Activated gamma-delta T cell treated with anti-CD3 and anti-CD28 coated beads, Interleukin-2, amount 50 U/mL, for 16 hours (primary cell): ENCODE results near the gene SUMO4.

Experiments used
- DNase-seq: peaks from one replicate; pipeline ENCODE4 v3.0.0-alpha.2; 2020; ENCODE audit warnings: low read depth

Gene SUMO4

GRCh38 chr6:149400050-149400449, at the start of gene SUMO4:
Gene SUMO4 (plus strand): TSS chr6:149400262. CDS start chr6:149400392, 130 bp downstream.
- DNase-seq = no peak

DNA sequence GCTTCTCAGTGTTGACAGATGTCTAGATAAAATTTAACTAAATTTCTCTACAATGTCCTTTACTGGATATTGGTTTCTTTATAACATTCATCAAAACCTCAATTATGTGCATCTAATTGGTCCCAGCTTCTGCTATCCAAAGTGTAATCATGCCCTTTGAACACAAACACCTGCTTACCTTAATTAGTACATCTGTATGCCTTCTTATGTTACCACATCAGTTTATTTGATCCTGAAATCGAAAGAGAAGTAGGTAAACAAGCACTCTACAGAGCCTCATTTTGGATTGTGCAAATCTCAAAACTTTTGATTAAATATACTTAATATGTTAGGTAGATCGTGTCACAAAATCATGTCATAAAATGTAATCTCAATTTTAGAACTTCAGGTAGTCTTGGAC, 46.1 kb upstream of the SUMO4 start:
- DNase-seq = no peak

DNA sequence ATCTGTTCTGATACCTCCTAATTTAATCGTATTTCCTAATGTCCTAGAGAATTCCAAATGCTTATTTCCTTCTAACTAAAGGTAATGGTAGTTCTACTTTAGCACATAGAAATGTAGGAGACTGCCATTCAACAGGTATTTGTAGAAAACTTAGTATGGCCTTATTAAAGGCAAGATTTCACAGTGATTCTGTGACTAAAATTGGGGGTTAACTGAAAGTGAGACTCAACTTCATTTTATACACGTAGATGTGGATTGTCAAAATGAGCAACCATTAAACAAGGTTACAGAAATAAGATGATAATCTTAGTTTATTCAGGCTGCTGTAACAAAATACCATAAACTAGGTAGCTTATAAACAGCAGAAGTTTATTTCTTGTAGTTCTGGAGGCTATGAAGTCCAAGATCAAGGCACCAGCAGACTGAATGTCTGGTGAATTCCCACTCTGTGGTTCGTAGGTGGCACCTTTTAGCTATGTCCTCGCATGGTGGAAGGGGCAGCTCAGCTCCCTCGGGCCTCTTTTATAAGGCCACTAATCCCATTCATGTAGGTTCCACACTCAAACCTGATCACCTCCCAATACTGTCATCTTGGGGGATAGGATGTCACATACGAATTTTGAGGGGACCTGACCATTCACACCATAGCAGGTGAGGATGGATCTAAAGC, 43.8 kb upstream of the SUMO4 start:
- no peak for DNase-seq

GRCh38 chr6:149357726-149358538, 42.1 kb upstream of the SUMO4 start:
- DNase-seq = no peak

GRCh38 chr6:149359440-149359839, 40.6 kb upstream of the SUMO4 start:
- DNase-seq = no peak

DNA sequence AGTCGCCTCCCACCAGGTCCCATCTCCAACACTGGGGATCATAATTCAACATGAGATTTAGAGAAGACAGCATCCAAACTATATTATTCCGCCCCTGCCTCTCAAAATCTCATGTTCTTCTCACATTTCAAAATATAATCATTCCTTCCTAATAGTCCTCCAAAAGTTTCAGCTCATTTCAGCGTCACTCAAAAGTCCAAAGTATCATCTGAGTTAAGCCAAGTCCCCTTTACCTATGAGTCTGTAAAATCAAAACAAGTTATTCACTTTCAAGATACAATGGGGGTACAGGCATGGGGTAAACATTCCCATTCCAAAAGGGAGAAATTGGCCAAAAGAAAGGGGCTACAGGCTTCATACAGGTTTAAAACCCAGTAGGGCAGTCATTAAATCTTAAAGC, 39.5 kb upstream of the SUMO4 start:
- no peak for DNase-seq

DNA sequence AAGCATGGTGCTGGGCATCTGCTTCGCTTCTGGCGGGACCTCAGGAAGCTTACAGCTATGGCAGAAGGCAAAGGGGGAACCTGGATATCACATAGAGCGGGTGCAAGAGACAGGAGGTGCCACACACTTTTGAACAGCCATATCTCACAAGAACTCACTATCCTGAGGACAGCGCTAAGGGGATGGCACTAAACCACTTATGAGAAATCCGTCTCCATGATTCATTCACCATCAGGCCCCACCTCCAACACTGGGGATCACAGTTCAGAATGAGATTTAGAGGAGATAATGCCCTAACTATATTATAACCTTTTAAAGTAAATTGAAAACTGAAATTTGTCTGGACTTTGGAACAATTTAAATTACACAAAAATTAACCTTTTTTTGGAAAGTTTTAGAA, 37.8 kb upstream of the SUMO4 start:
- no peak for DNase-seq

DNA sequence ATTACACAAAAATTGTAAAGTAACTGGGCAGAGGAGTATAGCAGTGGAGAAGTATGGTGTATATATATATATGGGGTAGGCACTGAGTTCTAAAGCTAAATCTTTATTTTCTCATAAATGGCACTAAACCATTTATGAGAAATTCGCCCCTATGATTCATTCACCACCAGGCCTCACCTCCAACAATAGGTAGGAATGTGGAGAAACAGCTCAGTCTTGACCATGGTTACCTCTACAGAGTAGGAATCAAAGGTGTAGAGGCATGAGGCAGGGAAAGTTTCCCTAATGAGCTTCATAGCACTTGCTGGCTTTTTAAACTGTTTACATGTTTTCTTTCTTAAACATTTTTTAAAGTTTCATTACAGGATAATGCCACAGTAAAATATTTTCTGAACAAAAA, 36.9 kb upstream of the SUMO4 start:
- DNase-seq = no peak

DNA sequence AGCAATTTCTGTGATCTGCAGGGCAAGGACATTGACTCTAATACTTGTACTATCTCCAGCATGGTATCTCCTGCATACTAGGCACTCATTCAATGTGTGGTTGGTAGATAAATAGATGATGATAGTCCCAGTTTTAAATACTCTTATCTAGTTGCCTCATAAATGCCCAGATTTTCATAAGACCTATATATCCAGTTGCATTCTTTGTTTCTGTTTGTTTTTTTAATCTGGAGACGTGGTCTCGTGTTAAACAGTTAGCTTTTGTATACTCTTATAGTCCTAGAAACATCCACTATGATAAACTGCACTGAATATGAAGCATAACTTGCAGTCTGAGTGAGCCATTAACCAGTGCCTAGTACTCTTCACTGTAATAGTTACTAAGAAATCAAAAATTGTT, 35.5 kb upstream of the SUMO4 start:
- no peak for DNase-seq

- no peak for DNase-seq
Measured at GRCh38 chr6:149365197-149365596, 34.9 kb upstream of the SUMO4 start.

DNA sequence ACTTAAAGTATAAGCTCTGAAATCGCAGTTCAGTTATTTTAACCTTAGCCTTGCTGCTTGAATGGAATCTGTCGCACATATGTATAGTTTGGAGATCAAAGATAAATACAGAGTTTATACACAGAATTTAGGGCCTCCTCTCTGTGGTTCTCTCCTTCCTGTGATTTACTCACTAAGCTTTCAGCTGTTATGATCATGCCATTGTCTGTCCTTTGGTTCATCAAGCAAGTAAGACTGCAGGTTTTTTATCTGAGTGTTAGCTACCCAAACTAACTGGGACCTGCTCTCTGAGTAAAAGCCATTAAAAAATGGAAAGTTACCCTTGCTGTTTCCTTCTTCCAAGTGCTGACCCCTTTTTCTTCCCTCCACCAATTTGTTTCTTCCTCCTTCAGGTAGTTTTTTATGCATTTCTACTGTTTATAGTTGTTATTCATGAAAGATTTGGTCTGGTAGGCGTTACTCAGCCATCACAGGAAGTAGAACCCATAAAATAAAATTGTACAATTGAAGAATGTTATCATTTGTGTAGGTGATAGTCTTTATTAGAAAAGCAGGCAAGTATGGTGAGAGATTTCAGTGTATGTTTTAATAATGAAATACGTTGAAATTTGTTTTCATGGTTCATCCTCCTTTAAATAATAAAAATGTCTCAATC, 33.7 kb upstream of the SUMO4 start:
- no peak for DNase-seq

GRCh38 chr6:149368065-149368464, 32.0 kb upstream of the SUMO4 start:
- DNase-seq = no peak

DNA sequence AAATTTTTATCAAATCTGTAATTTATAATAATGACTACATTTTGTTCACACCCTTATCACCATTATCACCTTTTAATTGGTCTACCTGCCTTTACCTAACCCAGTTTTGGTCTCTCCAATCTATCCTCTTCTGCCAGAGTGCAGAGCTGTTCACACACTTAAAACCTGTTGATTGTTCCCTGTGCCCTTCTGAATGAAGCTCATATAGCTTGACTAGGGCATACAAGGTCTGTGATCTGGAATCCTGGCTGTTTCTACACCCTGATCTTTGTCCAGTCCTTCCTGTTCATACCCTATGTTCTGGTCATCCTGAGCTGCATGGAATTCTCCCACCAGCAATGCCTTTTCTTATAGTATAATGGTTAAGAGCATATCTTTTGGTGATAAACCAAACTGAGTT, 28.9 kb upstream of the SUMO4 start:
- no peak for DNase-seq

DNA sequence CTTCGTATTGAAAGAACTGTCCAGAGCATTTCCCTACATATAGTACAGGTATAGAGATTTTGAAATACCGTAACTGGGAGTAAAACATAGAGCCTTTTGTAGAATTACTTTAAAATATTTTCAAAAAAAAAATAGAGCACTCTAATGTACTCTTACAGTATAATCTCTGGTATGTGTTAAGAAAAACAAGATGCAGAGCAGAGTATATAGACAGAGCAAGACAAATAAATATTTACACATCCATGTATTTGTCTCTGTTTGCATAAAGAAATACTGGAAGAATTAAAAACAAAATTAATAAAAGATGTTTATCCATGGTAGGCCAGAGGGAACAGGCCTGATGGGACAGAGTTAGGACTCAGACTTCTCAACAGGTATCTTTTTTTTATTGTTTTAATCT, 28.0 kb upstream of the SUMO4 start:
- no peak for DNase-seq

DNA sequence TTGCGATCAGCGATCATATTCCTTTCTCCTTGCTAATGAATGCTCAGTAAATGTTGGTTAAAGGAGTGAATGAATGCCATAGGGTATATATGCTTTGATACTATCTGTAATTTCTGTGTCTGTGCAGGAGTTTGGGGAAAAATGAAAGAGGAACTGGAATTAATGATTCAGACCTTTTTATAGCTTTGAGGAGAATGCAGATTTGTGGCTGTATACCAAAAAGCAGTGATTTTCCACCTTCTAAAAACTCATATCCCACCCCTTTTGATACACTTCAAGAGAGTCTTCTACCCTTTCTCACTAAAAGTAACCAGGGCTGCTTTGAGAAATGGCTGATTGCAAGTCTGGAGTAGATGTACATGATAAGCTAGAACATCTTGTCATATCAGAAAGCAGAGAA, 26.6 kb upstream of the SUMO4 start:
- DNase-seq = no peak

DNA sequence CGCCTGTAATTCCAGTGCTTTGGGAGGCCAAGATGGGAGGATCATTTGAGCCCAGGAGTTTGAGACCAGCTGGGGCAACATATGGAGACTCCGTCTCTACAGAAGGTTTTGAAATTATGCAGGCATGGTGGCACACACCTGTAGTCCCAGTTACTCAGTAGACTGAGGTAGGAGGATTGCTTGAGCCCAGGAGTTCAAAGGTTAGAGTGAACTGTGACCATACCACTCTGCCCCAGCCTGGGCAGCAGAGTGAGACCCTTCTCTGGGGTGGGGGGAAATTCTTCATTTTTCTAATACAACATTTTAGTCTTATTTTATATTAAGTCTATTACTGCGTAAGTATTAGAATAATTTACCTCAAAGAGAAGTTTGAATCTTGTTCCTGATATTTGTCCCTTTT, 20.1 kb upstream of the SUMO4 start:
- DNase-seq = no peak

GRCh38 chr6:149380523-149380922, 19.5 kb upstream of the SUMO4 start:
- no peak for DNase-seq

- no peak for DNase-seq
Measured at GRCh38 chr6:149383371-149383770, 16.7 kb upstream of the SUMO4 start.

DNA sequence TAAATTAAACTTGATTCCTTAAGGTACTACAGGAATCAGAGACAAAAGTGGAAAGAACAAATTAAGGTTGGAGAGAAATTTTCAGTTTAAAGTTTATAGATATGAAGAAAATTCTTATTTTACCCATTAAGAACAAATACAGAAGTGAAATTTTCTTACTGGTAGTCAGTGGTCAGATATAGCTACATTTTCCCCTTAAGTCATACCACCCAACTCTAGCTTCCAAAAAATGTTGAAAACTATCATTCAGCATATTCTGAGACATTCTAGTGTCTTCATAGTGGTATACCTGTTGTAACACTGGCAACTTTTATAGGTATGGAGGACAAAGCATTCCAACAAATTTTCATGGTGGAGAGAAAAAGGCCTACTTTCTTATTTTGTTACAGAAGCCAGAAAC, 15.6 kb upstream of the SUMO4 start:
- DNase-seq = no peak

- DNase-seq = no peak
Measured at GRCh38 chr6:149385998-149386646, 13.9 kb upstream of the SUMO4 start.

DNA sequence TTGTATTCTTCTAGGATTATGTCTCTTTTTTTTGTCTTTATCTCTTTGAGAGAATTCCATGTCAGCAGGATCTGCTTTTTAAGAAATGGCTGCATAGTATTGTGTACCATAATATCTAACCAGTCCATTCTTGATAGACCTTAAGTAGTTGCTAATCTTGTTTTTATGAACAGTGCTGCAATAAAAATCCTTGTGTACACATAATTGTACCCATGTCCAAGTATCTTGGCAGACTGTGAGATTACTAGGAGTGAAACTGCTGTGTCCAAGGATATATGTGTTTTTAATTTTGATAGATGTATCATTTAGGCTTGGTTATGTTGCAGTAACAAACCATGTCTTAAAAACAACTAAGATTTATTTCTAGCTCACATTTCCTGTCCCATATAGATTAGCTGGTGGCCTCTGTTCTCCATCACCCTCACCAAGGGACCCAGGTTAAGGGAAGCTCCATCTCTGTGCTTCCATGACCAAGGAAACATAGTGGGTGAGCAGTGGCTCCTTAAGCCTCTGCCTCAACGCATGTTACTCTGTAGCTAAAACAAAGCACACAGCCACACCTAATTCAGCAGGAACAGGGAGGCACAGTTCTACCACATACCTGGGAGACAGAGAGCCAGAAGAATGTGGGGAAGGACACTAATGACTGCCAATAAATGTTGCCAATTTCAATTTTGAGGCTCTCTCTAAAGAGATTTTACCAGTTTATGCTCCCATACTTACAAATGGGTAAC, 12.1 kb upstream of the SUMO4 start:
- DNase-seq = no peak
